ENCODE results near the gene FASTKD1. TPM values are rescaled to one million over a fixed set of nuclear protein-coding genes. Genes with fewer than 3 reads are reported as not detected.
A peak's percentile ranks its signal among the peaks of the same experiment; 100 is the strongest.
"Not testable (repeated sequence)": the region's sequence is repeated elsewhere in the genome, so short reads cannot be mapped to it uniquely, and the experiment has no call there.

Gene FASTKD1
- total RNA-seq, 2 donors from 2014 or later: 40.4 to 46.3 TPM

DNA sequence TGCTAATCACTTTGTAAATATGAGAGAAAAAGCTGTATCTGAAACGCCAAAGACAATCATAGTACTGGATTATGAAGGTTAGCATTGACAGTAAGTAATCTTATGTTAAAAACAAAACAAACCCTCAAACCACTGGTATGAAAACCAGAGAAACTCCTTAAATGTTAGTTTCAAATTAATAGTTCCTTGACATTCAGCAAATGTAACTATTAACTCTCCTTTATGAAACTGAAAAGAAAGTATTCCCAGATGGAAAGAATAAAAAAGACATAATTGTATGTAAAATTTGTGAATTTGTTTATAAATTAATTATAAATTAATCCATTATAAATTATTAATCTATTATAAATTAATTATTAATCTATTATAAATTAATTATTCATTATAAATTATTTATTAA lies 12.3 kb downstream of the FASTKD1 start:
- H3K27ac Mint-ChIP-seq: peak overlapping the region; percentile 94
- peaks cover 5 to 22% of the 10 kb centered on the region in 2 donors for H3K36me3 Mint-ChIP-seq (ENCODE audit: insufficient read depth in 2 of 2)
- H3K4me3 Mint-ChIP-seq: no peak overlapping the region
- DNase-seq (no peak), ATAC-seq (replicated peaks in 1 of 2) (no peak)
- H3K27me3 Mint-ChIP-seq (ENCODE audit: low read depth): no peaks in the 10 kb centered on the region
- no peaks in the 10 kb centered on the region for H3K4me1 Mint-ChIP-seq (ENCODE audit: low read depth)
- H3K9me3 Mint-ChIP-seq: no peaks in the 10 kb centered on the region

- ATAC-seq (replicated peaks in 1 of 2): peak; percentile 29 to 41
- Mint-ChIP-seq H3K4me3 (no peak overlapping the region), H3K9me3 (no peaks in the 10 kb centered on the region), H3K27ac (peak overlapping the region; percentile 63), H3K4me1 (ENCODE audit: low read depth) (no peaks in the 10 kb centered on the region), H3K36me3 (ENCODE audit: insufficient read depth in 2 of 2) (peaks cover 4 to 17% of the 10 kb centered on the region in 2 donors), H3K27me3 (ENCODE audit: low read depth) (no peaks in the 10 kb centered on the region)
- no peak for DNase-seq
Observed at GRCh38 chr2:169546756-169547155, 26.9 kb downstream of the FASTKD1 start.

- DNase-seq (no peak), ATAC-seq (replicated peaks in 1 of 2) (no peak)
- Mint-ChIP-seq H3K36me3 (ENCODE audit: insufficient read depth in 2 of 2) (peaks cover 5 to 15% of the 10 kb centered on the region in 2 donors), H3K9me3 (no peaks in the 10 kb centered on the region), H3K27ac (no peak overlapping the region), H3K4me1 (ENCODE audit: low read depth) (no peaks in the 10 kb centered on the region), H3K4me3 (no peak overlapping the region), H3K27me3 (ENCODE audit: low read depth) (no peaks in the 10 kb centered on the region)
Observed at GRCh38 chr2:169542433-169542832, 31.2 kb downstream of the FASTKD1 start.

DNA sequence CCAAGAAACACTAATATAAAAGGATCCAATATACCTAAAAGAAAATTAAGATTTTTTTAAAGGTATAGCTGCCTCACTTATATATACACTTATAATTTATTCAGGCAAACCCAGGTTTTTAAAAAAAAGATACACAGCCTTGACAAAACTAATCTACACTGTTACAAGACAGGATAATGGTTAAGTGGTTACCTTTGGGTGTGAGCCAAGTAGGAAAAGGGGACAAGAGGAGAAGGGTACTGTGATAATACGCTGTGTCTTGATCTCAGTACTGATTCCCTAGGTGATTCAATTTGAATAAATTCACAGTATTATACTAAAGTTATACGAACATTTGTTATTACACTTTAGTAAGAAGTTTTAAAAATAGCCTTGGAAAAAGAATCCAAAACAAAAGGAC lies 33.5 kb downstream of the FASTKD1 start:
- Mint-ChIP-seq H3K27me3 (ENCODE audit: low read depth) (no peaks in the 10 kb centered on the region), H3K4me1 (ENCODE audit: low read depth) (no peaks in the 10 kb centered on the region), H3K36me3 (ENCODE audit: insufficient read depth in 2 of 2) (peaks cover 5 to 13% of the 10 kb centered on the region in 2 donors), H3K27ac (no peak overlapping the region), H3K9me3 (no peaks in the 10 kb centered on the region), H3K4me3 (no peak overlapping the region)
- DNase-seq (no peak), ATAC-seq (replicated peaks in 1 of 2) (no peak)

- DNase-seq; H3K27me3 Mint-ChIP-seq (ENCODE audit: low read depth); ATAC-seq (replicated peaks in 1 of 2); H3K27ac Mint-ChIP-seq; H3K9me3 Mint-ChIP-seq; H3K4me3 Mint-ChIP-seq; H3K4me1 Mint-ChIP-seq (ENCODE audit: low read depth): not testable (repeated sequence)
- peaks cover 5 to 13% of the 10 kb centered on the region in 2 donors for H3K36me3 Mint-ChIP-seq (ENCODE audit: insufficient read depth in 2 of 2)
Observed at GRCh38 chr2:169539460-169539859, 34.2 kb downstream of the FASTKD1 start.

GRCh38 chr2:169528271-169528701 lies 45.4 kb downstream of the FASTKD1 start:
- H3K36me3 Mint-ChIP-seq (ENCODE audit: insufficient read depth in 2 of 2): peaks cover 1 to 4% of the 10 kb centered on the region in 2 donors
- H3K27me3 Mint-ChIP-seq (ENCODE audit: low read depth): no peaks in the 10 kb centered on the region
- no peak overlapping the region for H3K4me3 Mint-ChIP-seq
- H3K9me3 Mint-ChIP-seq: no peaks in the 10 kb centered on the region
- peak; percentile 74 to 79 for DNase-seq
- peak; percentile 70 to 82 for ATAC-seq (replicated peaks in 1 of 2)
- H3K27ac Mint-ChIP-seq: no peak overlapping the region
- no peaks in the 10 kb centered on the region for H3K4me1 Mint-ChIP-seq (ENCODE audit: low read depth)

GRCh38 chr2:169526451-169526850 lies 47.2 kb downstream of the FASTKD1 start:
- Mint-ChIP-seq H3K4me1 (ENCODE audit: low read depth) (no peaks in the 10 kb centered on the region), H3K9me3 (no peaks in the 10 kb centered on the region), H3K27me3 (ENCODE audit: low read depth) (no peaks in the 10 kb centered on the region), H3K4me3 (no peak overlapping the region), H3K36me3 (ENCODE audit: insufficient read depth in 2 of 2) (peaks cover 1 to 3% of the 10 kb centered on the region in 2 donors), H3K27ac (no peak overlapping the region)
- ATAC-seq (replicated peaks in 1 of 2): no peak
- no peak for DNase-seq

DNA sequence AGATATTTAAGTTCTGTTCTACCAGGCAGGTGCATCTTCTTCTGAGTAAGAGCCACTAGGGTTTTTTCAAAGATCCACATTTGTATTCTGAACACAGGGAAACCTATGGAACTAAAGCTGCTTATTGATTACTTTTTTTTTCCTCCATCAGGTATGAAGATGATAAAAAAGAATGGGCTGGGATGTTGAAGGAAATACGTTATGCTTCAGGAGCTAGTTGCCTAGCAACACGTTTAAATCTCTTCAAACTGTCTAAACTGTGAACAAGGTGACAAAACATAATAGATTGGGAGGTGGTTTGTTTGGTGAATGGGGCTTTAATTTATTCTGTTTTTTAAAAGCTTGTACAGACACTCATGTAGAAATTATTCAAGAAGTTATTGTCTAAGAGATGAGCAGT lies 48.2 kb downstream of the FASTKD1 start:
- H3K27ac Mint-ChIP-seq: no peak overlapping the region
- H3K9me3 Mint-ChIP-seq: no peaks in the 10 kb centered on the region
- no peak overlapping the region for H3K4me3 Mint-ChIP-seq
- ATAC-seq (replicated peaks in 1 of 2) (no peak), DNase-seq (no peak)
- no peaks in the 10 kb centered on the region for H3K4me1 Mint-ChIP-seq (ENCODE audit: low read depth)
- H3K36me3 Mint-ChIP-seq (ENCODE audit: insufficient read depth in 2 of 2): peaks cover 1 to 3% of the 10 kb centered on the region in 2 donors
- no peaks in the 10 kb centered on the region for H3K27me3 Mint-ChIP-seq (ENCODE audit: low read depth)

DNA sequence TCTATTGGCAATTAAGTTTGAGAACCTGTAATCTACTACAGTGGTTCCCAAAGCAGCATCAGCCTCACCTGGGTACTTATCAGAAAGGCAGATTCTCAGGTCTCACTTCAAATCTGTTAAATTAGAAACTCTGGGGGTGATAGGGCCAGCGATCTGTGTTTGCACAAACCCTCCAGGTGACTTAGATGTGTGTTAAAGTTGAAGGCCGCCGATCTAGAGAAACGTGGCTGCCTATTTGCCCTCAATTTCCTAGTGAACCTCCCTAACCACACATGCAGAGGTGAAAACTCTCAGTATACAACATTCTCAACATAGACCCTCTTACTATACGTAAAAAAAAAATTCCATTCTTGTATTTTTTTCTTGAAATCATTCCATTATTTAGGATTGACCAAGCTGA lies 50.0 kb downstream of the FASTKD1 start:
- no peaks in the 10 kb centered on the region for H3K4me1 Mint-ChIP-seq (ENCODE audit: low read depth)
- no peaks in the 10 kb centered on the region for H3K27me3 Mint-ChIP-seq (ENCODE audit: low read depth)
- H3K4me3 Mint-ChIP-seq: no peak overlapping the region
- no peaks in the 10 kb centered on the region for H3K36me3 Mint-ChIP-seq (ENCODE audit: insufficient read depth in 2 of 2)
- H3K9me3 Mint-ChIP-seq: no peaks in the 10 kb centered on the region
- no peak for DNase-seq
- H3K27ac Mint-ChIP-seq: no peak overlapping the region
- no peak for ATAC-seq (replicated peaks in 1 of 2)

DNA sequence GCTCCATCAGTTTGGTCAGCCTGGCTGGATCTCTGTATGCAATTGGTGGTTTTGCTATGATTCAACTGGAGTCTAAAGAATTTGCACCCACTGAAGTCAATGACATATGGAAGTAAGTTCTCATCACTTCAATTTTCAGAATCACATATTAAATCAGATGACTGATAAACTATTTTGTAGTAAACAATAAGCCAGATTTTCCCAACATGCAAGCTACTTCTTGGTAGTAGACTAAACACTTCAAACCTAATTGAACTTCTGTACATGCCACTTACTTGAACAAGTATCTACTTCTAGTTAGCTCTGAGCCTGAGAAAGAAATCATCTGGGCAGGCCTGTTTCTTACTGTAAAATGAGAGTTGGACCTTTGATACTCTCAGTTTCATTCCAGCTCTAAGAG lies 52.8 kb downstream of the FASTKD1 start:
- H3K9me3 Mint-ChIP-seq: no peaks in the 10 kb centered on the region
- H3K36me3 Mint-ChIP-seq (ENCODE audit: insufficient read depth in 2 of 2): no peaks in the 10 kb centered on the region
- no peak overlapping the region for H3K27ac Mint-ChIP-seq
- no peaks in the 10 kb centered on the region for H3K4me1 Mint-ChIP-seq (ENCODE audit: low read depth)
- H3K27me3 Mint-ChIP-seq (ENCODE audit: low read depth): no peaks in the 10 kb centered on the region
- DNase-seq (no peak), ATAC-seq (replicated peaks in 1 of 2) (no peak)
- H3K4me3 Mint-ChIP-seq: no peak overlapping the region

GRCh38 chr2:169516488-169516995 lies 57.1 kb downstream of the FASTKD1 start:
- not testable (repeated sequence) for ATAC-seq (replicated peaks in 1 of 2); H3K4me1 Mint-ChIP-seq (ENCODE audit: low read depth); DNase-seq; H3K27me3 Mint-ChIP-seq (ENCODE audit: low read depth); H3K27ac Mint-ChIP-seq; H3K4me3 Mint-ChIP-seq; H3K36me3 Mint-ChIP-seq (ENCODE audit: insufficient read depth in 2 of 2); H3K9me3 Mint-ChIP-seq

DNA sequence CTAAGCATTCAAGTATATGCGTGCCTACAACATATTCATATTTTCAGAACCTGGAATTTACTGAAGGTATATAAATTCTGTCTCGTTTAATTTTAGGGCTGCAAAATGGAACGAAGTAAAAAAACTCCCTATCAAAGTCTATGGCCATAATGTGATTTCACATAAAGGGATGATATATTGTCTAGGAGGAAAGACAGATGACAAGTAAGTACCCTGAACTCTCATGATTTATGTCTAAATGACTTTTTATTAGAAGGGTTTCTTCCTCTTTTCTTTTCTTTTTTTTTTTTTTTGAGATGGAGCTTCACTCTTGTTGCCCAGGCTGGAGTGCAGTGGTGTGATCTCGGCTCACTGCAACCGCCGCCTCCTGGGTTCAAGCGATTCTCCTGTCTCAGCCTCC lies 58.9 kb downstream of the FASTKD1 start:
- H3K27me3 Mint-ChIP-seq (ENCODE audit: low read depth); H3K27ac Mint-ChIP-seq; DNase-seq; H3K36me3 Mint-ChIP-seq (ENCODE audit: insufficient read depth in 2 of 2); H3K4me1 Mint-ChIP-seq (ENCODE audit: low read depth); ATAC-seq (replicated peaks in 1 of 2); H3K9me3 Mint-ChIP-seq; H3K4me3 Mint-ChIP-seq: not testable (repeated sequence)

DNA sequence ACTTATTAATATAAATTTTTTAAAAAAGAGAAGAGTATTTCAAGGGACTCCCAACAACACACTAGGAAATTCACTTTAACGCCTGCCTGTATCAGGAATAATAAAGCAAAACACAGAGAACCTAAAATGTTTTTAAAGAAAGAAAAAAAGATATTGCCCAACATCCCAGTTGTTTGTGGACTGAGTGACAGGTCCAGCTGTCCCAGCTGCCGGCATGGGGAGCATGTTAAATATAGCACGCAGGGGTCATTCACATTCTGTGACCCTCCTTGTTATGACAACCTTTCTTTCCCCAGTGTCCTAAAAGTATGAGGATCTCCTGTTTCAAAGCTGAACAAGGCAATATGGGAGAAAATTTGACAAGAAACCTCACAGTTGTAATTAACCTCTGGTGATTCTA lies 59.7 kb downstream of the FASTKD1 start:
- no peaks in the 10 kb centered on the region for H3K9me3 Mint-ChIP-seq
- DNase-seq (no peak), ATAC-seq (replicated peaks in 1 of 2) (no peak)
- no peaks in the 10 kb centered on the region for H3K36me3 Mint-ChIP-seq (ENCODE audit: insufficient read depth in 2 of 2)
- no peak overlapping the region for H3K4me3 Mint-ChIP-seq
- H3K27me3 Mint-ChIP-seq (ENCODE audit: low read depth): no peaks in the 10 kb centered on the region
- no peaks in the 10 kb centered on the region for H3K4me1 Mint-ChIP-seq (ENCODE audit: low read depth)
- H3K27ac Mint-ChIP-seq: no peak overlapping the region

DNA sequence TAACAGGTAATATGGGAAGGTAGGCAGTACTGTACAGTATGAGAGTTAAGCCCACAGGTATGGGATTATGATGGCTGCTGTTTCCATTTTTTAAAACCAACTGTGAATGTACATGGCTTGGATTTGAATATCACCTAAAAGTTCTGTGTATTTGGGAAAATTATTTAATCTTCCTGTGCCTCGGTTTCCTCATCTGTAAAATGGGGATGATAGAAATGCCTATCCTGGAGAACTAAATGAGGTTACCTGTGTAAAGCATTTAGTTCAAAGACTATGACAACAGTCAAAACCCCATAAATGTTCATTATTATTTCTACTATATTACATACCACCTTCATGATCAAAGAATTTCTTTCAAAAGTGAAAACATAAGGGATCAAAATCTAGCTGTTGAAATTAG lies 60.6 kb downstream of the FASTKD1 start:
- Mint-ChIP-seq H3K9me3 (no peaks in the 10 kb centered on the region), H3K4me3 (no peak overlapping the region)

More for the DNA sequence above, 60.6 kb downstream of the FASTKD1 start:
- Mint-ChIP-seq H3K27ac (no peak overlapping the region), H3K27me3 (ENCODE audit: low read depth) (no peaks in the 10 kb centered on the region), H3K4me1 (ENCODE audit: low read depth) (no peaks in the 10 kb centered on the region), H3K36me3 (ENCODE audit: insufficient read depth in 2 of 2) (no peaks in the 10 kb centered on the region)
- ATAC-seq (replicated peaks in 1 of 2): no peak
- no peak for DNase-seq

Measured in activated T-cell treated with anti-CD3 and anti-CD28 coated beads, Interleukin-2, amount 50 U/mL, for 72 hours (primary cell).